GM21367 (cell line): ENCODE results near the gene GABRA1.

ENCODE experiments used
- ATAC-seq: cut with Tn5 transposase; IDR thresholded peaks from one replicate; pipeline ENCODE4 v1.9.1; 2021; ENCODE audit not compliant: unreplicated experiment

The GABRA1 gene

GRCh38 chr5:161847941-161848391 is at the start of gene GABRA1:
GABRA1 (plus strand) TSS chr5:161848120; CDS start chr5:161850811, 2,691 bp downstream.
- no peak for ATAC-seq

- ATAC-seq = no peak
Observed at GRCh38 chr5:161799316-161799715, 48.6 kb upstream of the GABRA1 start.

- ATAC-seq = no peak
Observed at GRCh38 chr5:161804263-161804662, 43.7 kb upstream of the GABRA1 start.

- no peak for ATAC-seq
Observed at GRCh38 chr5:161846746-161847145, 1.2 kb upstream of the GABRA1 start.

- ATAC-seq = no peak
Observed at GRCh38 chr5:161847447-161847846, 473 bp upstream of the GABRA1 start.

GRCh38 chr5:161850491-161850890 is 2.6 kb downstream of the GABRA1 start:
- no peak for ATAC-seq

- no peak for ATAC-seq
Observed at GRCh38 chr5:161851691-161852299, 3.9 kb downstream of the GABRA1 start.

GRCh38 chr5:161857358-161857757 is 9.4 kb downstream of the GABRA1 start:
- ATAC-seq = no peak

GRCh38 chr5:161863259-161863658 is 15.3 kb downstream of the GABRA1 start:
- ATAC-seq = no peak

- no peak for ATAC-seq
Observed at GRCh38 chr5:161863811-161864210, 15.9 kb downstream of the GABRA1 start.

- no peak for ATAC-seq
Observed at GRCh38 chr5:161865510-161865909, 17.6 kb downstream of the GABRA1 start.

- ATAC-seq = no peak
Observed at GRCh38 chr5:161889971-161890370, 42.1 kb downstream of the GABRA1 start.

- no peak for ATAC-seq
Observed at GRCh38 chr5:161895514-161895913, 47.6 kb downstream of the GABRA1 start.

- no peak for ATAC-seq
Observed at GRCh38 chr5:161897033-161897432, 49.1 kb downstream of the GABRA1 start.

- ATAC-seq = no peak
Observed at GRCh38 chr5:161899590-161899989, 51.7 kb downstream of the GABRA1 start.

GRCh38 chr5:161900981-161901380 is 53.1 kb downstream of the GABRA1 start:
- ATAC-seq = no peak

GRCh38 chr5:161921781-161922180 is 73.9 kb downstream of the GABRA1 start:
- ATAC-seq = no peak

GRCh38 chr5:161924270-161924669 is 76.3 kb downstream of the GABRA1 start:
- ATAC-seq = no peak

GRCh38 chr5:161925960-161926359 is 78.0 kb downstream of the GABRA1 start:
- no peak for ATAC-seq

- ATAC-seq = no peak
Observed at GRCh38 chr5:161934486-161934885, 86.6 kb downstream of the GABRA1 start.

- no peak for ATAC-seq
Observed at GRCh38 chr5:161944974-161945373, 97.1 kb downstream of the GABRA1 start.

- ATAC-seq = no peak
Observed at GRCh38 chr5:161946911-161947310, 99.0 kb downstream of the GABRA1 start.
